ENCODE data around the gene HSPG2.

The HSPG2 gene

DNA sequence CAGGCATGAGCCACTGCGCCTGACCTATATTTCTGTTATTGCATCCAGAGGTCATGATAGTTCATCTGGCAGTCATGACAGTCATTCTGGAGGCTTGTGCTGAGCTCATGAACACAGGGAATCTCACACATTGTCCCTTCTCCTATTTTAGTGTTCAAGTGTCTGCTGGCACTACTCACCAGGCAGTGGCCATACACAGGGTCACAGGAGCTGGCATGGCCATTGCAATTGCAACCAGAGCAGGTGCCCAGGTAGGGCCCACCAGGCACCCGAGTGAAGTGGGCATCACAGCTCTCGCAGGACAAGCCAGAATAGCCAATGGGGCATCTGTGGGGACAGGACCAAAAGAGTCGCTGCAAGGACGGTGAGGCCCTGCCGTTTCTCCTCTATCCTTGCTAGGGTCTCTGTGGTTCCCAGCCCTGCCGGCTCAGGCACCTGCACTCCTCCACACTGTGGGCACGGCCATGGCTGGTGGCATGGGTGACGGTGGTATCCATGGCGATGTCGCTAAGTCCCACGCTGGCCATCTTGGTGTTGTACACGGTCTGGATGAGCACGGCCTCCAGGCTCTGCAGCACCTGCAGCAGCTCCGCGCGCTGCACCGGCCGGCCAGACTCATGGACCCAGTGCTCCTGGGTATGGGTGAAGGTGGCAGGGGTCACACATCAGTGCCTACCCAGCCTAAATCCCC is 57.0 kb downstream of the HSPG2 start:
- no peak for DNase-seq (ENCODE audit: low read depth, low spot score)

DNA sequence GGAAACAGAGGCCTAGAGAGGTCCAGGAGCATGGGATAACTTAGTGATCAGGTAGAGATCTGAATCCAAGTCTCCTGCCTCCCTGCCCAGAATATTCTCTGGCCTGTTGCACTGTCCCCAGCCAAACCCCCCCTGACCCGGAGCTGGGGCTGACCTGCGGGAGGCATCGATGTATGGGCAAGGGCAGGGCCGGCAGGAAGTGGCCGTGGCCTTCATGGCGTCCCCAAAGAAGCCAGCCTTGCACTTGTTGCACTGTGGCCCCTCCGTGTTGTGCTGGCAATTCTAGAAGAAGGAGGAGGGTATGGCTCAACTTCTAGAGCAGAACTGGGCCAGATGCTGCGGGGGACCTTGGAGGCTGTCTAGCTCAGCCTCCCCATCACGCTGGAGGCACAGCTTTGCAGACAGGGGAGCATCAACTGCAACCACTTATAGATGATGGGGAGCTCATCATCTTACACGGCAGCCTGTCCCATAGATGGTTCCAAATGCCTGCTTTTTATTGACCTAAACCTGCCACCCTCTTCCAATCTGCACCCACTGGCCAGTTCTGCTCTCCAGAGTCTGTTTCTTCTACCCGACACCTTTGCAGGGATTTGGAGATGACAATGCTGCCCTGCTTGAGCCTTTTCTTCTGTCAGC is 58.2 kb downstream of the HSPG2 start:
- DNase-seq (ENCODE audit: low read depth, low spot score) = no peak

DNA sequence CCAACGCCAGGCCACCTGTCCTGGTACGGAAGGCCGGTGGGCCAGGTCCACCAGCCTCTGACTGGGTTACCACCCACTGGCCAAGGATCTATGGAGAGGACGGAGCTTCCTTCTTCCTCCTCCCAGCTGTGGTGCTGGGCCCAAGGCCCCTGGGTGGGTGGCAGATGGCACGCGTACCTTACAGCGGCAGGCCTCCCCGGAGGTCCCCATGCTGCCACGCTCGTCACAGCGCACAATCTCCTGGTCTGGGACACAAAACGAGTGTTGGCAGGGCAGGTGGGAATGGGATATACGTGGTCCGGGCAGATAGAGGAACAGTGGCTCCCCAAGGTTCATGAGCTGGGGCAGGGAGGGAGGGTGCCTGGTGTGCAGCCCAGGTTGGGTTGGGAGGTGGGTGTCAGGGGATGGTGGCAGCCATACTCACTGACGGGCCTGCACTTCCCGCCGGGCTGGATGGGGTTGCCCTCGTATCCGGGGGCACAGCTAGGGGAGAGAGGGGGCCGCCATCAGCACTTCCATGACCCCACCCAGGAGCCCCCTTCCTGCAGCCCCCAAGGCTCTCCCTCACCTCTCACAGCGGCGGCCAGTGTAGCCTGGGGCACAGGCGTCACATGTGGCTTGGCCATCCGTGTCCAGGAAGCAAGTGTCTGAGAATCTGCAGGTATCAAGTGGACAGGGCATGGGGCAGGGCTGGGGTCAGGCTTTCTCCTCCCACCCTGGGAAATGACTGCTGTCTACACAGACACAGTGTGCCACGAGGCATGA is 58.9 kb downstream of the HSPG2 start:
- no peak for DNase-seq (ENCODE audit: low read depth, low spot score)

DNA sequence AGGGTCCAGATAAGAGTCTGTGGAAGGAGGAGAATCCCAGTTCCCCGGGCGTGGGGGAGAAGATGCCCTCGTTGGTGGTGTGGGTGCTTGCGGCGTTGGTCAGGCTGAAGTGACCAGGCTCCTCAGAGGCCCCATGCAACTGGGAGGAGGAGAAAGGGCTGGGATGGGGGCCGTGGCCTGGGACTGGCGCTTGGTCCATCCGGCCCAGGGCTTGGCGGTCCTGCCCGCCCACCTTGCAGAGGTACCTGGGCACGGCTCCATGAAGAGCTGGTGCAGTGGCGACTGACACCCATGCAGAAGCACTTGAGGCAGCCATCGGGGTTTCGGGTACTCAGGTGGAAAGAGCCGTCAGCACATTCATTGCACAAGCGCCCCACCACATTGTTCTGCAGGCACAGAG is 60.8 kb downstream of the HSPG2 start:
- DNase-seq (ENCODE audit: low read depth, low spot score) = no peak

DNA sequence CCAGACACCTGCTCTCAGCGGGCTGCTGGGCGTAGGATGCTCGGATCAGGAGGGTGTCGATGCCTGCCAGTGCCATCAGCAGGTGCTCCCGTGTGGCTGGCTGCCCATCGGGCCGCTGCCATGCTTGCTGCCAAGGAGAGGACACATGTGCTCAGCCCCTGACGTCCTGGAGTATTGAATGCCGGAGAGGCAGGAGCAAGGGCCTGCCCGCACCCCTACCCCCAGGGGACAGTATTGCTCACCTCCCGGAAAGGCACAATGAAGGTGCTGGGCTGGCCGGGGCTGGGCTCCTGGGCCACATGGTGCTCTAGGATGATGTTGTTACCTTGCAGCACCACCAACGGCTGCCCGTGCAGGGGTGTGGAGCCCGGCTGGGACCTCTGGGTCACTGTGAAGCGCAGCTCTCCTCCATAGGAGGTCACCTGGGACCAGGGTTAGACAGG is 61.5 kb downstream of the HSPG2 start:
- no peak for DNase-seq (ENCODE audit: low read depth, low spot score)

DNA sequence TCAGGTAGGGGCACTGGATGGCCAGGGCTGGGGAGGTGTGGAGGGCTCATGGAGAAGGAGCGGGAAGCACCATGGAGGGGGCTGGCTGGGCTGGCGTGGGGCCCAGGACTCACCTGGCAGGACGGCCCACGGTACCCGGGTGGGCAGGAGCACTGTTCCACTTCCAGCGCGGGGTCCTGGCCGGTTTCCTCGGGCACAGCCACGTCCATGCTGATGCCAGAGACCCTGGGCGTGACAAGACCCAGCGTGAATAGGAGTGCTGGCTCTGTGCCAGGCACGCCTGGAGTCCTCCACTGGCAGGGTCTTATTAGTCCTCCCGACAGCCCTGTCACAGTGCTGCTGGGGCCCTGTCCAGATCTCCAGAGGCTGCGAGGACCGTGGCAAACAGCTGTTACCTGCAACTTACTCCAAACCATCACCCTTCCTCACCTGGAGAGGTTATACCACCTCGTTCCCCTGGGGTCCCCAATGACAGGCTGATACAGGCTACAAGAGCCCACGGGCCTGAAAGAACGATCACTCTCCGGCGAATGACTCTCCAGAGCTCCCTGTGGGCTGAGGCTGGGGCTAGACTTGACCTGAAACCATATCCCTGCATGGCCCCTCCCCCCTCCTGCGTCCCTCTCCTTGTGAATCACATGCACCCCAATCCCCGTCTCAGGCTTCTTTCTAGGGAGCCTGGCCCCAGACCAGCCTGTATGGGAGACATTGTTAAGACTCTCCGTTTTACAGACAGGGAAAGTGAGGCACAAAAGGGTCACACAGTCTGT is 62.1 kb downstream of the HSPG2 start:
- DNase-seq (ENCODE audit: low read depth, low spot score) = no peak

DNA sequence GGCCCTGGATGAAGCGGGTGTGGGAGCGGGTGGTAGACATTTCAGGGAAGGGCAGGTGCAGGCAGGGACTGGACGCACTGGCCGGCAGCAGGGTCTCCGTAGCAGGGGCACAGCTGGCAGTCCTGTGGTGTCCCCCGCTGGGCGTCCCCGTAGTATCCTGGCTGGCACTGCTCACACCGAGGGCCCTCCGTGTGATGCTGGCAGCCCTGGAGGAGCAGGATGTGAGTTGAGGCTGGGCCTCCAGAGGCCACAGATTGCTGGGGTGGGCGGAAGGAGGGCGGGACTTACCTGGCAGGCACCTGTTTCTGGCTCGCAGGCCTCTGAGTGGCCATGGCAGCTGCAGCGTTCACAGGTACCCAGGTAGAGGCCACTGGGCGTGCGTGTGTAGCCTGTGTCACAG is 62.8 kb downstream of the HSPG2 start:
- no peak for DNase-seq (ENCODE audit: low read depth, low spot score)

DNA sequence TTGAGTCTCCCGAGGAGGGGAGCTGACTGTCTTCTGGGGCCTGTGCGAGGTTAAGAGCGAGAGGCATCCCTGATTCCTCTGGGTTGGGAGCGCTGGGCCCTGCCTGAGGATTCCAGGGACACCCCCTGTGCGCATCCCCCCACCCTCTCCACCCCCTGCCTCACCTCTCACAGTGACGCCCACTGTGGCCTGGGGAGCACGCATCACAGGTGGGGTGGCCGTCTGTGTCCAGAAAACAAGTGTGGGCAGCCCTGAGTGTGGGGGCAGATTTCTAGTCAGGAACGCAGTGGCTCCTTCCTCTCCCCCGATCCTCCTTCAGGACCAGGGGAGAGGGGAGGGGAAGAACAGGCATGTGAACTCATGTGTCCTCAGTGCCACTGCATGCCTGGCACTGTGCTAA is 63.3 kb downstream of the HSPG2 start:
- no peak for DNase-seq (ENCODE audit: low read depth, low spot score)

DNA sequence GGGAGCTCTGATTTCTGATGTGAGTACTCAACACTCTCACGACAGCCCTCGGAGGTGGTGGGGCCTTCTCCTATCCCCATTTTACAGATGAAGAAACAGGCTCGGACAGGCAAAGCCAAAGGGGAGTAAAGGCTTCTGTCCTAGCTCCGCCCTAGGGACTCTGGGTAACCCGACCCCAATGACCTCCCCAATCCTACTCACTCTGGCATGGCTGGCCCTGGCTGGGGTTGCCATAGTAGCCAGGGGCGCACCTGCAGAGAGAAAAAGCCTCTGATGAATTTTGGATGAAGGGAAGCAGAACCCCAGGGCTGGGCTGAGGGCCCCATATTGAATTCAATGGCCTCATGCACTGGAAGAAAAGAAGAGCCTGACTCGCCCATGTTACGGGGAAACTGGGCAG is 63.9 kb downstream of the HSPG2 start:
- no peak for DNase-seq (ENCODE audit: low read depth, low spot score)

DNA sequence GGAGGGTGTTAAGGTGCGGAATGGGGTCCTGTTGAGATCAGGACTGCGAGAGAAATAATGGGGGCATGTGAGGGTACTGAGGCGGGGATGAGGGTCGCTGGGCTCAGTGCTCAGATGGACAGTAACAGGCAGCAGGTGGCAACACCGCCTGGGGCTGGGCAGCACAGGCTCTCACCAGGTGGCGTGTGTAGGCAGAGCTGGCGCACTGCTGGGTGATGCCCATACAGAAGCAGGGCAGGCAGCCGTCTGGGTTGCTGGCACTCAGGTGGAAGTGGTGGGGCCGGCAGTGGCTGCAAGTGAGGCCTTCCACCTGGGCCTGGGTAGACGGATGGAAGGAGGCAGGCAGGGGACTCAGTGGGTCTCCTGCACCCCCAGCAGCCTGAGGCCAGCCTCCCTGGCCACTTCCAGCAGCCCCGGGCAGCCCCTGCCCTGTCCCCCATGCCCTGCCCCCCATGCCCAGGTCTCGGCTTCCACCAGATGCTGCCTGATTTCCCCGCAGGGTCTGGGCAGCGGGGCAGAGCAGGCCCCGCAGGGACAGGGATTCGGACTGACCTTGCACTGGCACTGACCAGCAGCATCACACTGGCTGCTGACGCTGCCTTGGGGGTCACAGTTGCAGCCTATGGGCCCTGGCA is 64.5 kb downstream of the HSPG2 start:
- no peak for DNase-seq (ENCODE audit: low read depth, low spot score)

DNA sequence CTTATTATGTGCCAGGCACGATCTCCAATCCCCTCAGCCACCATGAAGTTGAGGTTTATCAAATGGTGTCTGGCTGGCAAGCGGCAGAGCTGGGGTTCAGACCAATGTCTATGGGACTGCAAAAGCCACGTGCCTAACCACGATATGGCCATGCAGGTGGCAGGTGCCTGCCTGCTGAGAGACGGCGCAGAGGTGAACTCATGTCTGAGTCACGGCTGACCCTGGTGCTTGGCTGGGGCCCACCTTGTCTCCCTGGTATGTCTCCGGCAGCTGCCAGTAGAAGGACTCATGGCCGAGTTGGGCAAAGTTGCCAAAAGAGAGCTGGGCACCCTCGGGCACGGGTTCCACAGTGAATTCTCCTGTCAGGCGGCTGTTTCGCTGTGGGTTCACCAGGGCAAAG is 65.2 kb downstream of the HSPG2 start:
- peak; percentile 46 for DNase-seq (ENCODE audit: low read depth, low spot score)

DNA sequence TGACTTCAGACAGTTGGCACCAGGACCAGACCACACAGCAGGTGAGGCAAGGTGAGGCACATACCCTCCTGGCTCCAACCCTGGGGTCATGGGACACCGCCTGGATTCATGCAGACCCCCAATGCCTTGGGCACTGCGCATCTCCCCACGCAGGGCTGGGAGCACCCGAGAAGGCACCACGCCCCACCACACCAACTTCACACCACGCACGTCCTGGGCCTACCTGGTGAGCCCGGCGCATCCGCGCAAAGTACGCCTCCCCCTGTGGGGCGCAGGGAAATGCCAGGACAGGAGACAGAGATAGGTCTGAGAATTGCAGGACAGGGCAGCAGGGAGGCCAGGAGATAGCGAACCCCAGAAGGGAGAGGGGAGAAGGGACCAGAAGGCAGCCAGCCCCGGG is 66.5 kb downstream of the HSPG2 start:
- DNase-seq (ENCODE audit: low read depth, low spot score) = no peak

DNA sequence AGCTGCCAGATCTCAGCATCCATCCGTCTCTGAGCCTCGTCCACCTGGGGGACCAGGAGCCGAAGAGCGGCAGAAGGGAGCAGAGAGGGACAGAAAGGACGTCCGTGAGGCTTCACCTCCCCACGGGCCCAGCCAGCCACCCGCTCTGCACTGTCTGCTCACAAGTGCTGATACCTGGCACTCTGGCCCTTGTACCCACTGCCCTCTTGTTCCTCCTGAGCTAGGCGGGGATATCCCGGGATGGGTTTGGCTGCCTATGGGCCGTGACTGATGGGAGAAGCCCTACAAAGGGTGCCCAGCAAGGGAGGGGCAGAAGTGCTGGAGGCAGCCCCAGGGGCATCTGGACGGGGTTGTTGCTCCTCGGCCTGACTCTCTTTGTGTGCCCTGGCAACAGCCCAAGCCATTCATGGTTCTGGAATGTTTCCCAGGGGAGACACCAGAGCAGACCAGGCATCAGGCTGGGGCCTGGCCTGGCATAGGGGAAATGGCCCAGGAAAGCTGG is 67.4 kb downstream of the HSPG2 start:
- peak; percentile 96 for DNase-seq (ENCODE audit: low read depth, low spot score)

DNA sequence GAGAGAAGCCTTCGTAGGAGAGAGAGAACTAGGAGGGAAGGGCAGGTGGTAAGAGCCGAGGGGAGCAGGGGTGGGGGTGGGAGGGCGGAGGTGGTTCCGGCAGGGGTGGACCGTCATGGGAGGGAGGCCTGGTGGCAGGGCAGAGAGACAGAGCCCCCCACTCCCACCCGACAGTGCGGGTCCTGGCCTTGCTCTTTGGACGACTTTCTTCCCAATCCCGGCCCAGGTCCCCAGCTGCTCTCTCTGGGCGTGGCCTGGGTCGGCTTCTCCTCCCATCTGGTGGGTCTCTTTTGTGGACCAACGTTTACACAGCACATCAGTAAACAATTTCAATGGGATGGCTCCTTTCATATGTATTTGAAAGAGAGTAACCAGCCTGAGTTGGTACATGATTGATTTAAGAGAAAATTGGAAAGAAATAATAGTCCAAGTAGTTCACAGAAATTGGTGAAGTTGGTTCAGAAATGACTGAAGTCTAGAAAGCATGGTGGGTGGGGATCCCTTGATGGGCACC is 68.1 kb downstream of the HSPG2 start:
- DNase-seq (ENCODE audit: low read depth, low spot score) = no peak

DNA sequence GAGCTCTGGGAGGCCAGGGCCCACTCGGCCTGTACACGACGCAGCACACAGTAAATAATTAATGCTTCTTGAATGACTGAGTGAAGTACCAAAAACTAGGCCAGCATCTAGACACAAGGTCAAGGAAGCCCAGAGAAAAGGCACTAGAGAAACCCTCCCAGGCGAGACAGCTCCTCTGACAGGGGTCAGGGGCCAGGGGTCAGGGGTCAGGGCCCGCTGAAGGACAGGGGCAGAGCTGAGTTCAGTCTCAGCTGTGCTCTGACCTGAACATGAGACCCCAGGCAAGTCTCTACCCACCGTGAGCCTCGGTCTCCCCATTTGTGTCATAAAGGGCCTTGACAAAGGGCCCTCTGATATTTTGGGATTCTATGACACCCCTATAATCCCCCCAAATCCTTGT is 68.6 kb downstream of the HSPG2 start:
- DNase-seq (ENCODE audit: low read depth, low spot score) = no peak

DNA sequence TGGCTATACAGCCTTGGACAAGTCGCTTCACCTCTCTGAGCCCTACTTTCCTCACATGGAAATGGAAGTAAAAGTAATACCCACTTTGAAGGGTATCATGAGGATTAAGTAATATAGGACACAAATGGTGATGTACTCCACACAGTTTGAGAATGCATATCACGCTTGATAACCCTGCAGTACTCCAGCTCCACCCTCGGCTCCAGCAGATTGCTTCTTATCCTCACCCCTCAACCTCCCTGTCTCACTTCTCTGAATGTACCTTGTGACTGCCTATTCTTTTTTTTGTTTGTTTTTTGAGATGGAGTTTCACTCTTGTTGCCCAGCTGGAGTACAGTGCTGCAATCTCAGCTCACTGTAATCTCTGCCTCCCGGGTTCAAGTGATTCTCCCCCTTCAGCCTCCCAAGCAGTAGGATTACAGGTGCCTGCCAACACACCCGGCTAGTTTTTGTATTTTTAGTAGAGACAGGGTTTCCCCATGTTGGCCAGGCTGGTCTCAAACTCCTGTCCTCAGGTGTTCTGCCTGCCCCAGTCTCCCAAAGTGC is 69.6 kb downstream of the HSPG2 start:
- DNase-seq (ENCODE audit: low read depth, low spot score) = no peak

DNA sequence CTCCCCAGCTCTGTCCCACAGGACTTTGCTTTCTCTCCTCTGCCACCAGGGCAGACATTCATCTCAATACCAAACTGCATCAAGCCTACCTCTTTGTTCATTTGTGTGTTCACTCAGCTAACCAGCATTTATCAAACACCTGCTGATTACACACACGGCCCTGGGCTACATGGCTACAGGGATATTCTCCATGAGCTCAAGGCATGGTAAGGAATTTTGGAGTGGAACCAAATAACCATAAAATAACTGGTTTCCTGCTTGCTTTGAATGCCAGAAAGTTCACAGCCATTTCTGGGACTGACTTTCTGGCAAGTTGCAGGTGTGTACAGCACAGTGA is 70.4 kb downstream of the HSPG2 start:
- no peak for DNase-seq (ENCODE audit: low read depth, low spot score)

DNA sequence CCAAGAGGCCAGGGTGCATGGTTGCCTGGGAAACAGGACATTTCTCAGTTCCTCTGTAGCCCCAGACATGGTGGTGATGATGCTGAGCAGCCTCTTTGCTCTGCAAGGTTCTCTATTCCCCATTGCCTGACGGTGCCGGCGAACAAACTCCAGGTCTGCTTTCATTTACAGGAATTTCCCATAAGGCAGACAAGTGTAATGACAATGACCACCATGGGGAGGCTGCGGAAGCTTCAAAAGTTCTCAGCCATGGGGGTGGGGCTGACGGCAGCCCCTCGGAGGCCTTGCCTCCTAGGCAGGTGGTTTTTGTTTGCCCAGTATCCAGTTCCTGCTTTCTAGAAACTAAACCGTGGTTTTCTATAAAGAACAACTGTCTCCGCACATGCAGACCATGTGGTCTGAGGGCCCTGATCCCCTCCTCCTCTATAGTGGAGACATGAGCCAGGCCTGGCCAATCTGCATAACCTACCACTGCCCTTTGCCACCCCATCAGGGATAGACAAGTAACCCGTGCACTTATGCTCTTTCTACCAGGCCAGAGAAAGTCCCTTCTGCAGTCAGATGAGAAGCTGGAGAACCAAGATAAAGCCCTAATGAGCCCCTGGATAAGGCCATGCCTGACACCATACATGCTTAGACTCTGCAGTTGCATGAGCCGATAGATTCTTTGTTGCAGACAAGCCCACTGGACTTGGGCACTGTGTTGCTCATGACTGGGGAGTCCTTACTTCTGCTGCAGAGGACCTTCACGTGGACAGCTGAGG is 71.0 kb downstream of the HSPG2 start:
- DNase-seq (ENCODE audit: low read depth, low spot score) = no peak

DNA sequence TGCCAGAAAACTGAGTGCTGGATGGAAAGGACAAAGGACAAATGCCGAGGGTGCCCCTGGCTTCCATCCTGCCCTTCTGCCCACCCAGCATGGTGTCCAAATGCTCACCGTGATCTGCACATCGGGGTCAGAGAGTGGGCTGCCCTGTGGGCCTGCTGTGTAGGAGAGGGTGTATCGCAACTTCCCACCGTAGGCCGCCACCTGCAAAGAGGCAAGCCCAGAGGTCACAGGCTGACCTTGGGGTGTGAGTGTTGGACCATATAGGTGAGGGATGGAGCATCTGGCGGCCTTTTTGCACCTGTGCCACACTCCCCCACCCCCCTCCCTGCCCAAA is 71.5 kb downstream of the HSPG2 start:
- DNase-seq (ENCODE audit: low read depth, low spot score) = no peak

DNA sequence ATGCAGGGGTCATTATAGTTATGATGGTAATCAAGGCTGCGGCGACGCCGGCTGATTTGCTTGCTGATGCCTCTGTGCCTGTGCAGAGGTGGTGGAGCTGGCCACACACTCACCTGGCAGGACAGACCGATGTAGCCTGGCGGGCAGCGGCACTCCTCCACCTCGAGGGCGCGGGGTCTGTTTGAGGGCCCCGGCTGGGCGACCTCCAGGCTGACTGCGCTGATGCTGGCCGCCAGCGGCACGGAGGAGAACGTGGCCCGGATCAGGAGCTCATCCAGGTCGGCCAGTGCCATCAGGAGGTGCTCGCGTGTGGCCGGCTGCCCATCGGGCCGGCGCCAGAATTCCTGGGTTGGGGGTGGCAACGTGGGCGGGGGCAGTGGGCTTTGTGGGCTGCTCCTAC is 72.4 kb downstream of the HSPG2 start:
- DNase-seq (ENCODE audit: low read depth, low spot score) = no peak
